Vagina (tissue), 2 donors: ENCODE results near the gene RNF181.

ENCODE experiments used
- CTCF ChIP-seq, 3 experiments: fragments of 450-650 bp in 2 of 3; fragments of 200-600 bp in 1 of 3; sonication (generic) in 1 of 3; IDR thresholded peaks; one replicate each; pipeline ENCODE4 v1.5.1; 2017 to 2019; ENCODE audit warnings: antibody characterized with exemption in 3 of 3, mild to moderate bottlenecking in 2 of 3, moderate library complexity in 2 of 3
- POLR2AphosphoS5 ChIP-seq, 2 donors: sonication (generic); formaldehyde crosslinking; IDR thresholded peaks; one replicate each; pipeline ENCODE4 v1.9.0; 2017; ENCODE audit warnings: antibody characterized with exemption in 2 of 2, mild to moderate bottlenecking in 2 of 2, low read depth in 1 of 2; ENCODE audit not compliant: insufficient read depth in 1 of 2

- TF ChIP-seq CTCF (IDR thresholded peaks at IDR 0.05) (no peak), POLR2AphosphoS5 (IDR thresholded peaks at IDR 0.05; ENCODE audit: insufficient read depth in 1 of 2, low read depth in 1 of 2) (no peak)
These were observed 33.1 kb downstream of the RNF181 start for GRCh38 chr2:85628658-85629057.
